ENCODE results near the gene PSMC1.
"Not testable (repeated sequence)": the region's sequence is repeated elsewhere in the genome, so short reads cannot be mapped to it uniquely, and the experiment has no call there.

The PSMC1 gene

DNA sequence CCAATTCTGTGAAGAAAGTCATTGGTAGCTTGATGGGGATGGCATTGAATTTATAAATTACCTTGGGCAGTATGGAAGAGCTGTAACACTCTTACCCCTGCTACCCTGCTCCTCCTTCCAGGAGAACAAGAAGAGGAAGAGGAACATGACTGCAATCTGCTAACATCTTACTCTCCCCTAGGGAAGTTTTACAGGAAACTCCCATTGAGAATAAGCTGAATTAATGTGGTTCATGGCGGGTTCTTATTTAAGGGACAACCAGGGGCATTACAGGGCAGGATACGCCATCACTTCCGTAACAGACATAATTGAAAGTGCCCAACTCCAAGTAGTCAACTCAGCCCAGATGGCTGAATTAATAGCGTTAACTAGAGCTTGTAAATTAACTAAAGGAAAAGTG is 9.4 kb upstream of the PSMC1 start:
- no peak for DNase-seq (ENCODE audit: low read depth)
- H3K4me3 ChIP-seq (ENCODE audit: control insufficient read depth, low read depth, low read length), result no peak overlapping the region
- TF ChIP-seq, protein P1, sequence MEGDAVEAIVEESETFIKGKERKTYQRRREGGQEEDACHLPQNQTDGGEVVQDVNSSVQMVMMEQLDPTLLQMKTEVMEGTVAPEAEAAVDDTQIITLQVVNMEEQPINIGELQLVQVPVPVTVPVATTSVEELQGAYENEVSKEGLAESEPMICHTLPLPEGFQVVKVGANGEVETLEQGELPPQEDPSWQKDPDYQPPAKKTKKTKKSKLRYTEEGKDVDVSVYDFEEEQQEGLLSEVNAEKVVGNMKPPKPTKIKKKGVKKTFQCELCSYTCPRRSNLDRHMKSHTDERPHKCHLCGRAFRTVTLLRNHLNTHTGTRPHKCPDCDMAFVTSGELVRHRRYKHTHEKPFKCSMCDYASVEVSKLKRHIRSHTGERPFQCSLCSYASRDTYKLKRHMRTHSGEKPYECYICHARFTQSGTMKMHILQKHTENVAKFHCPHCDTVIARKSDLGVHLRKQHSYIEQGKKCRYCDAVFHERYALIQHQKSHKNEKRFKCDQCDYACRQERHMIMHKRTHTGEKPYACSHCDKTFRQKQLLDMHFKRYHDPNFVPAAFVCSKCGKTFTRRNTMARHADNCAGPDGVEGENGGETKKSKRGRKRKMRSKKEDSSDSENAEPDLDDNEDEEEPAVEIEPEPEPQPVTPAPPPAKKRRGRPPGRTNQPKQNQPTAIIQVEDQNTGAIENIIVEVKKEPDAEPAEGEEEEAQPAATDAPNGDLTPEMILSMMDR (conservative IDR thresholded peaks at IDR 0.05; ENCODE audit: control insufficient read depth, insufficient read depth, low read depth, low read length), result no peak

DNA sequence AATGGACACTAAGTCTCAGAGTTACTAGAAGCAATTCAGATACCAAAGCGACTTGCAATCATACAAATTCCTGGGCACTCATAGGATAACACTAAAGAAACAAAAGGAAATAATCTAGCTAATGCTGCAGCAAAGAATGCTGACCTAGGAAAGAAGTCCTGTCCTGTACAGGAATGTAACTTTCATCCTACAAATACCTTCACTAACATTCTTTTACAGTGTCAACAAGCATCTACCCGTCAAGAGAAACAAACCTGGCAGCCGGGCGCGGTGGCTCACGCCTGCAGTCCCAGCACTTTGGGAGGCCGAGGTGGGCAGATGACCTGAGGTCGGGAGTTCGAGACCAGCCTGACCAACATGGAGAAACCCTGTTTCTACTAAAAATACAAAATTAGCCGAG is 8.9 kb upstream of the PSMC1 start:
- DNase-seq (ENCODE audit: low read depth); H3K4me3 ChIP-seq (ENCODE audit: control insufficient read depth, low read depth, low read length): not testable (repeated sequence)

- DNase-seq (ENCODE audit: low read depth), result no peak
- TF ChIP-seq, protein P1 (conservative IDR thresholded peaks at IDR 0.05; ENCODE audit: control insufficient read depth, insufficient read depth, low read depth, low read length), result no peak
- no peak overlapping the region for H3K4me3 ChIP-seq (ENCODE audit: control insufficient read depth, low read depth, low read length)
Measured at GRCh38 chr14:90248594-90248993, 7.8 kb upstream of the PSMC1 start.

DNA sequence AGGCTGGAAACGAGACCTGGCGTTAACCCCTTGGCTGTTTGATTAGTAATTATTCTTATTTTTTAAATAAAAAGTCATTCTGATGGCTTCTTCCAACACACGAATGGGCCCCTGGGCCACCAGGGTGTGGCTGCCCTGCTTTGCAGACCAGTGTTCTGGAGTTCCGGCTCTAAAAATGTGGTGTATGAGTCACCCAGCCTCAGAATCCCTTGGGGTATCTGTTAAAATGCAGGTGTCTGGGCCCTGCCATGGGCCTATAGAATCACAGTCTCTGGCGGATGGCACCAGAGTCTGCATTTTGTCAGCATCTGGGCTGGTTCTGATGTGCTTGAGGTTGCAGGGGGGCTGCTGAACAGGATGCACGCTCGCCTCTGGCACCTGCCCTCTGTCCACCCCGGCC is 2.5 kb upstream of the PSMC1 start:
- no peak for DNase-seq (ENCODE audit: low read depth)
- no peak overlapping the region for H3K4me3 ChIP-seq (ENCODE audit: control insufficient read depth, low read depth, low read length)
- TF ChIP-seq, protein P1 (conservative IDR thresholded peaks at IDR 0.05; ENCODE audit: control insufficient read depth, insufficient read depth, low read depth, low read length), result no peak

DNA sequence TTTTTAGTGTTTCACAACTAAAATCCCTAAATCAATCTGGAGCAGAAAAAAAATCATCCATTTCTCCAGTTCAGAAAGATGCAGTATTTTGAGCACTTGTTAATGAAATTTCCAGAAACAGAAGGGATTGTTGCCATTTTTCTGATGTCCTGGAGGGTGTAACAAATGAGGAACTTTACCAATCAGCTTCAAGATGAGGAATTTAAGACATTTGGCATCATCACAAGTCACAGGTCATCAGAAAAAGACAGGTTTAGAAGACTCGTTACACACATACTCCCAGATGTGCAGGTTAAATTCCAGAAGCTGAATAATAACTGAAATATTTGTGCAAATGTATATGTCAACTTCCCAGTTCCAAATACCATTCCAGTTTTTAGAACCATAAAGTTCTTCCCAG is 482 bp upstream of the PSMC1 start:
- DNase-seq (ENCODE audit: low read depth), result no peak
- H3K4me3 ChIP-seq (ENCODE audit: control insufficient read depth, low read depth, low read length), result peak overlapping the region; percentile 94
- TF ChIP-seq, protein P1 (conservative IDR thresholded peaks at IDR 0.05; ENCODE audit: control insufficient read depth, insufficient read depth, low read depth, low read length), result no peak

DNA sequence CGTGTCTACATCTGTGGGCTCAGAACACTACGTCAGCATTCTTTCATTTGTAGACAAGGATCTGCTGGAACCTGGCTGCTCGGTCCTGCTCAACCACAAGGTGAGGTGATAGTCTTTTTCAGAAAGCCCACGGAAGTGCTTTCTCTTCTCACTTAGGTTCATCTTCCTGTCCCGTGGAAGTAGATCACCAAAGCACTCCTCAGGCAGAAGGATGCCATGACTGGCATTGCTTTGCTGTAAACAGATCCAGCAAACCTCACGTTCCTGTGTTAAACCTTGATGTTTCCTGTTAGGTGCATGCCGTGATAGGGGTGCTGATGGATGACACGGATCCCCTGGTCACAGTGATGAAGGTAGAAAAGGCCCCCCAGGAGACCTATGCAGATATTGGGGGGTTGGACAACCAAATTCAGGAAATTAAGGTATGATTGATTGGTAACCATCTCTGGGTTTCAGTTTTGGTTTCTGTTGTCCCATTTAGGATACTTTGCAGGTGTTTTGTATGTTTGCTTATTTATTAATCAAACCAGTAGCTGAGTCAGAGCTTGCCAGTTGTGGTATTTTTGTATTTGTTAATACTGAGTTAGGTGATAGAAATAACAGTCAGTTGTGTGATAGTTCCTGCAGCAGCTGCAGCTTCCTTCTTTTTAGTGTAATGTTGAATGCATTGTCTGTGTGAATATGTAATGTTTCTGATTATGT is 7.5 kb downstream of the PSMC1 start:
- TF ChIP-seq, protein P1 (conservative IDR thresholded peaks at IDR 0.05; ENCODE audit: control insufficient read depth, insufficient read depth, low read depth, low read length), result no peak
- no peak for DNase-seq (ENCODE audit: low read depth)
- no peak overlapping the region for H3K4me3 ChIP-seq (ENCODE audit: control insufficient read depth, low read depth, low read length)

DNA sequence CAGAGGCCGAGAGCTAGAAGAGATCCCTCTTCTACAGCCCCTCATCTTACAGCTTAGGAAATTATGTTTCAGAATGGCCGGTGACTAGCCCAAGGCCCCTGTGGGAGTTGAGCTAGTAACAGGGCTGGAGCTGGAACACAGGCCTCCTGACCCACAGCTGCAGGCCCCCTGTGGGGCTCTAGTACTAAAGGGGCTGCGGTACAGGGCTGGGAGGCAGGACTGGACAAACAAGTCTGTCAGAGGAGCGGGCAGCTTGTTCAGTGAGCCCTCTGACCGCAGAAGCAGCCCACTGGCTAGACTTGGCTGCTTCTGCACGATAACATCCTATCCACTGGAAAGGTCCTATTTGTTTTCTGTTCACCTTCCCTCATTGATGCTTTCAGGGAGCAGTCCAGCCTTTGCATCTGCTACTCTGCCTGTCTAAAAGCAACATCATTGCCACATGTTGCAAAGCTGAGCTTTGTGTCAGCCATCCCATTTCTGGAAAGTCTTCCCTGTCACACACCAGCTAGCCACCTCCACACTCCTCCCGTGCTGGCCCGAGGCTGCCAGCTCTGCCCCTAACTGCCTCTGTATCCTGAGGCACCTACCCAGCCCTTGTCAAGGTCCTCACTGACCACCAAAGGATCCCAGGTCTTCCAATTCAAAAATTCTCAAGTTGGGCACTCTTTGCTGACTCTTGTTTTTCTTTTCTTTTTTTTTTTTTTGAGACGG is 10.2 kb downstream of the PSMC1 start:
- DNase-seq (ENCODE audit: low read depth), result no peak
- no peak overlapping the region for H3K4me3 ChIP-seq (ENCODE audit: control insufficient read depth, low read depth, low read length)
- TF ChIP-seq, protein P1 (conservative IDR thresholded peaks at IDR 0.05; ENCODE audit: control insufficient read depth, insufficient read depth, low read depth, low read length), result no peak
